DND-41 (cell line): Measurements from ENCODE around the gene TLE4.

Experiments used
- ATAC-seq: fragments of 200-7000 bp; cut with Tn5 transposase; 3 replicates; pipeline ENCODE4 v1.9.1; 2021; ENCODE audit warnings: low read depth; ENCODE audit not compliant: insufficient read depth
- DNase-seq: peaks from one replicate; pipeline ENCODE4 v3.0.0-alpha.2; 2020
- H2AFZ ChIP-seq: 2 replicates; pipeline ENCODE4 v1.6.0; 2012; ENCODE audit warnings: low read depth, low read length
- H3K27ac ChIP-seq: 2 replicates; pipeline ENCODE4 v1.5.1; 2012; ENCODE audit warnings: low read length, inconsistent platforms
- H3K27me3 ChIP-seq: fragments of 200-600 bp; sonication (generic); 2 replicates; pipeline ENCODE4 v1.6.0; 2012; ENCODE audit warnings: low read length, mild to moderate bottlenecking, inconsistent platforms; ENCODE audit not compliant: insufficient read depth, poor library complexity
- H3K36me3 ChIP-seq: 2 replicates; pipeline ENCODE4 v1.5.1; 2012; ENCODE audit warnings: low read length, inconsistent platforms; ENCODE audit not compliant: insufficient read depth
- H3K4me1 ChIP-seq: 2 replicates; pipeline ENCODE4 v1.5.1; 2012; ENCODE audit warnings: mild to moderate bottlenecking, low read length; ENCODE audit not compliant: insufficient read depth
- H3K4me2 ChIP-seq: 2 replicates; pipeline ENCODE4 v1.6.0; 2012; ENCODE audit warnings: mild to moderate bottlenecking, moderate library complexity, low read length, inconsistent platforms; ENCODE audit not compliant: insufficient read depth
- H3K4me3 ChIP-seq, 2 experiments: fragments of 200-600 bp in 1 of 2; shearing (Covaris generic) in 1 of 2; 2 replicates each; pipeline ENCODE4 v1.5.1; 2012 to 2016; ENCODE audit warnings: inconsistent platforms in 2 of 2, low read length in 2 of 2, mild to moderate bottlenecking in 2 of 2, low read depth in 1 of 2, moderate library complexity in 1 of 2
- H3K79me2 ChIP-seq: 2 replicates; pipeline ENCODE4 v1.6.0; 2012; ENCODE audit warnings: low read length, inconsistent platforms; ENCODE audit not compliant: insufficient read depth
- H3K9ac ChIP-seq: 2 replicates; pipeline ENCODE4 v1.6.0; 2012; ENCODE audit warnings: low read depth, mild to moderate bottlenecking, inconsistent platforms, low read length, moderate library complexity
- H3K9me3 ChIP-seq: 2 replicates; pipeline ENCODE4 v1.5.1; 2012; ENCODE audit warnings: low read length, moderate library complexity, mild to moderate bottlenecking, inconsistent platforms; ENCODE audit not compliant: insufficient read depth, severe bottlenecking
- H4K20me1 ChIP-seq: 2 replicates; pipeline ENCODE4 v1.6.0; 2012; ENCODE audit warnings: low read length; ENCODE audit not compliant: insufficient read depth
- EZH2 ChIP-seq: IDR thresholded peaks from 3 replicates; pipeline ENCODE4 v1.6.1; 2012; ENCODE audit warnings: borderline replicate concordance, low read depth, mild to moderate bottlenecking, moderate library complexity, low read length, inconsistent platforms; ENCODE audit not compliant: severe bottlenecking
- TF ChIP-seq, protein P1 (sequence below): IDR thresholded peaks from 2 replicates; pipeline ENCODE4 v1.5.1; 2012; ENCODE audit warnings: borderline replicate concordance, low read length, moderate library complexity, mild to moderate bottlenecking; ENCODE audit not compliant: poor library complexity, severe bottlenecking; ENCODE audit errors: extremely low read depth

TLE4 gene

DNA sequence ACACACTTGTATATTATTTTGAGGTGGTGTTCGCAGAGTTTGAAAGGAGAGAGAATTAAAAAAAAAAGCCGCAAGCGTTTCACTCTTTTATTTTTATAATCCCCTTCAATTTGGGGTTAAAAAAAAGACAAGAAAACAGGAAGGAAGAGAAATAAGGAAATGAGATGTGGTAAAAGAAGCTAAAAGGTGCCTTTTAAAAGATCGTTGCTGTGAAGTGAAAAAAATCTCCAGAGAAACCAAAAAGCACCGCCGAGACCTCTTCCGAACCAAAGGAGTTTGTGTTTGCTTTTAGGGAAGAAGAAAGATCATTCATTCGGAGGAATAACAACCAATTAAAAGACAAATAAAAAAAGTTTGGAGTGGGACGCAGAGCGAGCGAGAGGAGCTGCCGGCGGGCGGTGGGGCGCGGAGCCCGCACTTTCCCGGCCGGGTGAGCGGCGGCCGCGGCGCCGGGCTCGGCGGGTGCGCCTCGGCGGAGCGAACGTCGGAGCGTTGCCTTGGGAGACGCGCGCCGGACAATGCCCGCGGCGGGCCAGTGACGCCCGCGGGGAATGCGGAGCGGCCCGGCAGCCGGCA is 355 bp downstream of the TLE4 start:
- DNase-seq: peak; percentile 24

DNA sequence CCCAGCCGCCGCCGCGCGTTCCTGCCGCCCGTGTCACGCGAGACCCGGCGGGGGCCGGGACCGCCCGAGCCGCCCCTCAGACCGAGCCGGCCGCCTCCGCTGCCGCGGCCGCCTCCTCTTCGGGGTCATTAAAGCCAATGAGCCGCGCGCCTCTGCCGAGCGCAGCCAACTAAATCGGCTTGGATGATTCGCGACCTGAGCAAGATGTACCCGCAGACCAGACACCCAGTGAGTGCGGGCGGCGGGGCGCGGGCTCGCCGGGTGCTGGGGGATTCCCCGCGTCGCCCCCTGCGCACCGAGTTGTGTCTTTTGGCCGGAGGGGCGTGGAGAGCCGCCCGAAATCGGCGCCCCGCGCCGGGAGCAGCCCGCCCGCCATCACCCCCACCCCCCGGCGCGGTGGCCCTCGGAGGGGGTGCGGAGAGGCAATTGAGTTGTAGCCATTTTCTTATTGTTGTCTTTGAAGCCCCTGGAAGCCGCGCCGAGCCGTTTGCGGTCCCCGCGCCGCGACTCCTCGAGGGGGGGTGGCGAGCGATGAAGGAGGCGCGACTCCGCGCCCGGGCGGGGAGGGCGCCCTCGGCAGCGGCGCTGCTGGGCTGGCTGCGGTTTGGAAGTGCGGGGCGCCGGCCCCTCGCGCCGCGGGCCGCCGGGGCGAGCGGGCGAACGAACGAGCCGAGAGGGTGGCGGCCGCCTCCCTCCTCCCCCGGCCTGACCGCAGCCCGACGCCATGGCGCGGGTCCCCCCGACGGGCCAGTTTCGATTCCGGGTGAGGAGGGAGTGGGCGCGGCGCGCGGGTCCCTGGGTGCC is 1.0 kb downstream of the TLE4 start:
- peaks cover 36% of the 10 kb centered on the region for H3K4me1 ChIP-seq
- peak overlapping the region; percentile 69 to 79 for H3K4me3 ChIP-seq
- H4K20me1 ChIP-seq: peaks cover 17% of the 10 kb centered on the region; the same call in 1 of the 2 replicates
- ATAC-seq (no peak), DNase-seq (peak; percentile 64)
- H3K9ac ChIP-seq: peak overlapping the region; percentile 82
- H3K79me2 ChIP-seq: peaks cover 7% of the 10 kb centered on the region
- no peaks in the 10 kb centered on the region for H3K27me3 ChIP-seq
- no peaks in the 10 kb centered on the region for H3K36me3 ChIP-seq
- H3K27ac ChIP-seq: peak overlapping the region; percentile 78
- peak overlapping the region; percentile 64 for H2AFZ ChIP-seq
- TF ChIP-seq, protein P1, sequence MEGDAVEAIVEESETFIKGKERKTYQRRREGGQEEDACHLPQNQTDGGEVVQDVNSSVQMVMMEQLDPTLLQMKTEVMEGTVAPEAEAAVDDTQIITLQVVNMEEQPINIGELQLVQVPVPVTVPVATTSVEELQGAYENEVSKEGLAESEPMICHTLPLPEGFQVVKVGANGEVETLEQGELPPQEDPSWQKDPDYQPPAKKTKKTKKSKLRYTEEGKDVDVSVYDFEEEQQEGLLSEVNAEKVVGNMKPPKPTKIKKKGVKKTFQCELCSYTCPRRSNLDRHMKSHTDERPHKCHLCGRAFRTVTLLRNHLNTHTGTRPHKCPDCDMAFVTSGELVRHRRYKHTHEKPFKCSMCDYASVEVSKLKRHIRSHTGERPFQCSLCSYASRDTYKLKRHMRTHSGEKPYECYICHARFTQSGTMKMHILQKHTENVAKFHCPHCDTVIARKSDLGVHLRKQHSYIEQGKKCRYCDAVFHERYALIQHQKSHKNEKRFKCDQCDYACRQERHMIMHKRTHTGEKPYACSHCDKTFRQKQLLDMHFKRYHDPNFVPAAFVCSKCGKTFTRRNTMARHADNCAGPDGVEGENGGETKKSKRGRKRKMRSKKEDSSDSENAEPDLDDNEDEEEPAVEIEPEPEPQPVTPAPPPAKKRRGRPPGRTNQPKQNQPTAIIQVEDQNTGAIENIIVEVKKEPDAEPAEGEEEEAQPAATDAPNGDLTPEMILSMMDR: peak; percentile 12
- TF ChIP-seq EZH2: no peak
- peak overlapping the region; percentile 86 for H3K4me2 ChIP-seq
- H3K9me3 ChIP-seq: no peaks in the 10 kb centered on the region

More for the DNA sequence above, 355 bp downstream of the TLE4 start:
- H3K27me3 ChIP-seq: no peaks in the 10 kb centered on the region
- H3K79me2 ChIP-seq: peaks cover 7% of the 10 kb centered on the region
- peak overlapping the region; percentile 46 for H2AFZ ChIP-seq
- no peaks in the 10 kb centered on the region for H3K36me3 ChIP-seq
- H4K20me1 ChIP-seq: peaks cover 14% of the 10 kb centered on the region; the same call in 1 of the 2 replicates
- peak overlapping the region; percentile 82 for H3K9ac ChIP-seq
- H3K4me2 ChIP-seq: peak overlapping the region; percentile 86
- H3K4me1 ChIP-seq: peaks cover 36% of the 10 kb centered on the region
- H3K9me3 ChIP-seq: no peaks in the 10 kb centered on the region
- peak overlapping the region; percentile 40 to 69; a peak in 3 of 4 replicates for H3K4me3 ChIP-seq
- no peak for TF ChIP-seq EZH2
- TF ChIP-seq, protein P1: no peak
- no peak for ATAC-seq
- peak overlapping the region; percentile 78 for H3K27ac ChIP-seq

DNA sequence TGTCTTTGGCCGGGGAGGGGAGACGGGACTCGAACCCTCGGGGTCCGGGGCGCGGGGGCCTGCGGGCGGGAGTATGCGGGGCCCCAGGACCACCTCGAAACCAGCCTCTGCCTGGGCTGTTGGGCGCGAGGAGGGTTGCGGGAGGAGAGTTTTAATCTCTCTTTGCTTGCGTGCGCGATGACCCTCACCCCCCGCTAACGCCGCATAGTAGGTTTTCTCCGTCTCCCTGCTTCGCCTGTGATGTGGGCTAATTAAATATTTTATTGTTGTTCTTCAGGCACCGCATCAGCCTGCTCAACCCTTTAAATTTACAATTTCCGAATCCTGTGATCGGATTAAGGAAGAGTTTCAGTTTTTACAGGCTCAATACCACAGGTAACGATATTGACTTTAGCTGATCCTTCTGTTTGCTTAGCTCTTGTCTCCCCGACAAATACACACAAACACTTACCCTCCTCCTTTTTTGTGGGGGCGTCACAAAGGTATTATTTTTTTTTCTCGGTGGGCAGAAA is 1.7 kb downstream of the TLE4 start:
- Histone ChIP-seq H3K4me2 (peak overlapping the region; percentile 86), H4K20me1 (peaks cover 17% of the 10 kb centered on the region; the same call in 1 of the 2 replicates), H3K9ac (peak overlapping the region; percentile 82), H3K4me1 (peaks cover 36% of the 10 kb centered on the region), H3K27ac (peak overlapping the region; percentile 78), H3K9me3 (no peaks in the 10 kb centered on the region), H2AFZ (peak overlapping the region; percentile 64), H3K36me3 (no peaks in the 10 kb centered on the region), H3K4me3 (peak overlapping the region; percentile 69 to 79; a peak in 3 of 4 replicates), H3K27me3 (no peaks in the 10 kb centered on the region), H3K79me2 (peaks cover 10% of the 10 kb centered on the region)
- DNase-seq (no peak), ATAC-seq (no peak)
- TF ChIP-seq EZH2: no peak
- TF ChIP-seq, protein P1: no peak
